Caco-2 (cell line): ENCODE results near the gene RAB30. TPM values are rescaled to one million over a fixed set of nuclear protein-coding genes. Genes with fewer than 3 reads are reported as not detected.
A peak's percentile ranks its signal among the peaks of the same experiment; 100 is the strongest.

ENCODE experiments used
- BruUV-seq: library from RNA; stranded (reverse); fragments of 400-500 nt; replicated peaks from 2 replicates; lab custom pipeline; 2021; lab: Mats Ljungman, UMichigan
- CTCF ChIA-PET: fragments of 300-600 bp; sonication (Branson Sonifier 250); formaldehyde crosslinking; loops from one replicate; lab custom pipeline; 2022; ENCODE audit warnings: antibody characterized with exemption; lab: Charles Lee
- POLR2A ChIA-PET: fragments of 300-600 bp; sonication (Branson Sonifier 250); formaldehyde crosslinking; loops from one replicate; lab custom pipeline; 2022; ENCODE audit warnings: antibody characterized with exemption; lab: Charles Lee
- DNase-seq, 2 experiments: peaks; one replicate each; pipeline versions ENCODE4 v3.0.0 to v3.0.0-alpha.2; 2020 to 2022
- H3K27me3 ChIP-seq: replicated peaks from 2 replicates; pipeline ENCODE4 v1.6.0; 2011; ENCODE audit warnings: low read length; ENCODE audit not compliant: control insufficient read depth, insufficient read depth
- H3K36me3 ChIP-seq: 2 replicates; pipeline ENCODE4 v1.5.1; 2011; ENCODE audit warnings: low read length; ENCODE audit not compliant: control insufficient read depth, insufficient read depth
- H3K4me1 ChIP-seq: fragments of 250-450 bp; sonication (Bioruptor Pico); 2 replicates; pipeline ENCODE4 v1.5.1; 2020; ENCODE audit warnings: mild to moderate bottlenecking
- H3K4me3 ChIP-seq: 2 replicates; pipeline ENCODE4 v1.5.1; 2011; ENCODE audit warnings: low read depth, mild to moderate bottlenecking, control low read depth, low read length
- H3K9me3 ChIP-seq: fragments of 250-450 bp; sonication (Bioruptor Pico); 2 replicates; pipeline ENCODE4 v1.5.1; 2020; ENCODE audit warnings: mild to moderate bottlenecking, moderate library complexity
- H3K27ac Mint-ChIP-seq: one replicate; pipeline ENCODE4 v1.8.0; 2022; ENCODE audit warnings: mixed read lengths; ENCODE audit not compliant: unreplicated experiment
- H3K27me3 Mint-ChIP-seq: one replicate; pipeline ENCODE4 v1.8.0; 2022; ENCODE audit warnings: mixed read lengths; ENCODE audit not compliant: insufficient read depth, unreplicated experiment
- H3K36me3 Mint-ChIP-seq: one replicate; pipeline ENCODE4 v1.8.0; 2022; ENCODE audit warnings: mild to moderate bottlenecking, mixed read lengths; ENCODE audit not compliant: insufficient read depth, unreplicated experiment
- H3K4me1 Mint-ChIP-seq: one replicate; pipeline ENCODE4 v1.8.0; 2022; ENCODE audit warnings: low read depth, mixed read lengths; ENCODE audit not compliant: unreplicated experiment
- H3K4me3 Mint-ChIP-seq: one replicate; pipeline ENCODE4 v1.8.0; 2022; ENCODE audit warnings: mild to moderate bottlenecking, moderate library complexity, mixed read lengths; ENCODE audit not compliant: unreplicated experiment
- H3K9me3 Mint-ChIP-seq: one replicate; pipeline ENCODE4 v1.8.0; 2022; ENCODE audit warnings: mixed read lengths; ENCODE audit not compliant: unreplicated experiment
- intact Hi-C: fragments of 100-400 bp; cut with micrococcal nuclease; formaldehyde crosslinking; loops from one replicate; pipeline ENCODE4 v1.10.0; 2022; ENCODE audit not compliant: unreplicated experiment
- total RNA-seq: library from RNA; stranded (reverse); gene quantifications from 2 replicates; pipeline ENCODE4 v1.2.3, GENCODE V29; 2022
- TF ChIP-seq, protein P1 (sequence below), 2 experiments: fragments of 200-600 bp in 1 of 2; IDR thresholded peaks; 1 replicate in 1 of 2; 2 replicates in 1 of 2; pipeline versions ENCODE4 v1.5.1 to v1.8.0; 2011 to 2022; ENCODE audit warnings: antibody characterized with exemption in 1 of 2, control low read depth in 1 of 2, inconsistent platforms in 1 of 2, low read depth in 1 of 2, low read length in 1 of 2, mild to moderate bottlenecking in 1 of 2, moderate library complexity in 1 of 2; ENCODE audit not compliant: insufficient read depth in 1 of 2, severe bottlenecking in 1 of 2, unreplicated experiment in 1 of 2

RAB30 gene
- total RNA-seq, 1 experiment from 2014 or later: 13.5 TPM

DNA sequence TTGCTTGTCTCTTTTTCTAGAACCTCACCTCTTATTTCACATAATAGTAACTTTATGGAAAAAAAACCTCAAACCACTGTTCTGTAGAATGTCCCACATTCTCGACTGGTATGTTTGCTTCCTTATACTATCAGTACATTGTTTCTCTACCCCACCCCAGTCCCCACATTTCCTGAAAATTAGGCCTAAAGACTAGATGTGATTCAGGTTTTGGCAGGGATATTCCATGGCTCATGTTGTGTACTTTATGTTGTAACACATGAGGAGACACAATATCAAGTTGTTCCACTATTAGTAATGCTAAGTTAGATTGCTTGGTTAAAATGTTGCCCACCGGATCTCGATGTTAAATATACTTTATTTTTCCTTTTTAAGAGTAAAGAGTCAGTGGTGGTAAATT is 135.4 kb downstream of the RAB30 start:
- no peaks in the 10 kb centered on the region for H3K4me1 Mint-ChIP-seq
- POLR2A ChIA-PET: no interaction called here
- H3K9me3 ChIP-seq: no peaks in the 10 kb centered on the region; the same call in 1 of the 2 replicates
- H3K36me3 ChIP-seq: no peaks in the 10 kb centered on the region
- H3K9me3 Mint-ChIP-seq: peaks cover 16% of the 10 kb centered on the region
- H3K36me3 Mint-ChIP-seq: peaks cover 19% of the 10 kb centered on the region
- TF ChIP-seq, protein P1, sequence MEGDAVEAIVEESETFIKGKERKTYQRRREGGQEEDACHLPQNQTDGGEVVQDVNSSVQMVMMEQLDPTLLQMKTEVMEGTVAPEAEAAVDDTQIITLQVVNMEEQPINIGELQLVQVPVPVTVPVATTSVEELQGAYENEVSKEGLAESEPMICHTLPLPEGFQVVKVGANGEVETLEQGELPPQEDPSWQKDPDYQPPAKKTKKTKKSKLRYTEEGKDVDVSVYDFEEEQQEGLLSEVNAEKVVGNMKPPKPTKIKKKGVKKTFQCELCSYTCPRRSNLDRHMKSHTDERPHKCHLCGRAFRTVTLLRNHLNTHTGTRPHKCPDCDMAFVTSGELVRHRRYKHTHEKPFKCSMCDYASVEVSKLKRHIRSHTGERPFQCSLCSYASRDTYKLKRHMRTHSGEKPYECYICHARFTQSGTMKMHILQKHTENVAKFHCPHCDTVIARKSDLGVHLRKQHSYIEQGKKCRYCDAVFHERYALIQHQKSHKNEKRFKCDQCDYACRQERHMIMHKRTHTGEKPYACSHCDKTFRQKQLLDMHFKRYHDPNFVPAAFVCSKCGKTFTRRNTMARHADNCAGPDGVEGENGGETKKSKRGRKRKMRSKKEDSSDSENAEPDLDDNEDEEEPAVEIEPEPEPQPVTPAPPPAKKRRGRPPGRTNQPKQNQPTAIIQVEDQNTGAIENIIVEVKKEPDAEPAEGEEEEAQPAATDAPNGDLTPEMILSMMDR (IDR thresholded peaks at IDR 0.05; ENCODE audit: insufficient read depth in 1 of 2, low read depth in 1 of 2, low read length in 1 of 2, severe bottlenecking in 1 of 2, unreplicated experiment in 1 of 2): no peak
- CTCF ChIA-PET: no interaction called here
- no peaks in the 10 kb centered on the region for H3K4me1 ChIP-seq
- no peak for DNase-seq
- H3K27ac Mint-ChIP-seq: no peak overlapping the region
- no peak overlapping the region for H3K4me3 Mint-ChIP-seq
- H3K4me3 ChIP-seq: no peak overlapping the region
- no TSS peak for BruUV-seq
- no peaks in the 10 kb centered on the region for H3K27me3 ChIP-seq
- intact Hi-C loops: no loop called here
- no peaks in the 10 kb centered on the region for H3K27me3 Mint-ChIP-seq

DNA sequence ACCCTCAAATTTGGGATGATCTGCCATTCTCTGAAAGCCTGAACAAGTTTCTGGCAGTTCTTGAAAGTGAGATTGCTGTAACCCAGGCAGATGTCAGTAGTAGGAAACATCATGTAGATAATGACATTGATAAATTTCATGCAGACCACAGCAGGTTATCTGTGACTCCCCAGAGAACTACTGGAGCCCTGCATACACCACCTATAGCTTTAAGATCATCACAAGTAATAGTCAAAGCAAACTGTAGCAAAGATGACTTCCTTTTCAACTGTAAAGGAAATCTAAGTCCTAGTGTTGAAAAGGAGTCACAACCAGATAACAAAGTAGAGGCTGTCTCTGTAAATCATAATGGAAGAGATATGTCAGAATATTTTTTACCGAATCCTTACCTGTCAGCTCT is 139.1 kb downstream of the RAB30 start:
- H3K27me3 ChIP-seq: no peaks in the 10 kb centered on the region
- Mint-ChIP-seq H3K36me3 (peaks cover 19% of the 10 kb centered on the region), H3K4me3 (no peak overlapping the region), H3K4me1 (no peaks in the 10 kb centered on the region), H3K27me3 (no peaks in the 10 kb centered on the region), H3K9me3 (no peaks in the 10 kb centered on the region), H3K27ac (no peak overlapping the region)
- DNase-seq: no peak
- H3K4me1 ChIP-seq: no peaks in the 10 kb centered on the region
- intact Hi-C loops: no loop called here
- no peaks in the 10 kb centered on the region for H3K9me3 ChIP-seq
- TF ChIP-seq, protein P1 (IDR thresholded peaks at IDR 0.05; ENCODE audit: insufficient read depth in 1 of 2, low read depth in 1 of 2, low read length in 1 of 2, severe bottlenecking in 1 of 2, unreplicated experiment in 1 of 2): no peak
- BruUV-seq: TSS peak; percentile 32
- no peak overlapping the region for H3K4me3 ChIP-seq
- ChIA-PET CTCF (no interaction called here), POLR2A (no interaction called here)
- no peaks in the 10 kb centered on the region for H3K36me3 ChIP-seq

DNA sequence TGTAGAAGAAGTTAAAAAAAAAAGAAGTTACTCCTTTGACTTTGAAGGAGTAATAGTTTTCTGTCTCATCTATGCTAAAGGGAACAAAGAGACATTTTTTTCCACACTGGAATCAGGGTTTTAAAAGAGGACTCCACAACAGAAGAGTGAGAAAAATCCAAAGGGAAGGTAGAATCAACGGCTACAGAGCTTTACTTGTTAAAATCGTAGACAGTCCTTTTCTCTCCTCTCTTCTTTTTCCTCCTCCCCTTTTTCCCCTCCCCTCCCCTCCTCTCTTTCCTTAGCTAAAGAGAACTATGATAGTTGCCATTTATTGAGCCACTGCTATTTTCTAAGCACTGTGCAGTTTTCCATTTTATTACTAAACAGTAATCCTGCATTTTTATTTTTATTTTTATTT is 141.0 kb downstream of the RAB30 start:
- H3K9me3 ChIP-seq: no peaks in the 10 kb centered on the region
- POLR2A ChIA-PET: interaction anchor here (0.5 kb wide), 1 partner anchor 141 kb away, joined by 6 read pairs; the partner anchor contains the start of gene RAB30
- Mint-ChIP-seq H3K27me3 (no peaks in the 10 kb centered on the region), H3K9me3 (no peaks in the 10 kb centered on the region), H3K4me1 (no peaks in the 10 kb centered on the region), H3K36me3 (peaks cover 19% of the 10 kb centered on the region), H3K27ac (no peak overlapping the region), H3K4me3 (no peak overlapping the region)
- H3K27me3 ChIP-seq: no peaks in the 10 kb centered on the region
- no TSS peak for BruUV-seq
- intact Hi-C loops: no loop called here
- DNase-seq: no peak
- H3K4me1 ChIP-seq: no peaks in the 10 kb centered on the region
- TF ChIP-seq, protein P1 (IDR thresholded peaks at IDR 0.05; ENCODE audit: insufficient read depth in 1 of 2, low read depth in 1 of 2, low read length in 1 of 2, severe bottlenecking in 1 of 2, unreplicated experiment in 1 of 2): no peak
- no peaks in the 10 kb centered on the region for H3K36me3 ChIP-seq
- no peak overlapping the region for H3K4me3 ChIP-seq
- CTCF ChIA-PET: interaction anchor here (0.6 kb wide), 1 partner anchor 264 kb away, joined by 3 read pairs; no protein-coding TSS in a partner anchor
